Keratinocyte (primary cell): ENCODE measurements around the gene ZNF79. TPM values are rescaled to one million over a fixed set of nuclear protein-coding genes. Genes with fewer than 3 reads are reported as not detected.

ENCODE experiments used
- DNase-seq: peaks from one replicate; pipeline ENCODE4 v3.0.0-alpha.2; 2011; ENCODE audit warnings: low read depth, missing footprints, low spot score
- FAIRE-seq: peaks from 2 replicates; lab custom pipeline; 2011; peaks lifted over from hg19 to GRCh38; lab: Jason Lieb, UNC
- H2AFZ ChIP-seq: 2 replicates; pipeline ENCODE4 v1.6.0; 2012; ENCODE audit warnings: low read length, control low read depth, inconsistent platforms; ENCODE audit not compliant: control insufficient read depth
- H3K27ac ChIP-seq: 2 replicates; pipeline ENCODE4 v1.5.1; 2011; ENCODE audit warnings: low read length; ENCODE audit not compliant: control insufficient read depth, insufficient read depth
- H3K27me3 ChIP-seq: 3 replicates; pipeline ENCODE4 v1.6.0; 2011; ENCODE audit warnings: low read length; ENCODE audit not compliant: control insufficient read depth, insufficient read depth; ENCODE audit errors: extremely low read depth
- H3K36me3 ChIP-seq, 2 experiments: 2 replicates in 1 of 2; 3 replicates in 1 of 2; pipeline ENCODE4 v1.5.1; 2011; ENCODE audit warnings: low read length in 2 of 2, mild to moderate bottlenecking in 1 of 2; ENCODE audit not compliant: control insufficient read depth in 2 of 2, insufficient read depth in 2 of 2; ENCODE audit errors: extremely low read depth in 1 of 2
- H3K4me1 ChIP-seq: 3 replicates; pipeline ENCODE4 v1.5.1; 2011; ENCODE audit warnings: low read length; ENCODE audit not compliant: control insufficient read depth, insufficient read depth; ENCODE audit errors: extremely low read depth
- H3K4me2 ChIP-seq: 3 replicates; pipeline ENCODE4 v1.6.0; 2011; ENCODE audit warnings: low read depth, low read length; ENCODE audit not compliant: control insufficient read depth, insufficient read depth; ENCODE audit errors: extremely low read depth
- H3K4me3 ChIP-seq, 3 experiments: fragments of 200-600 bp in 1 of 3; sonication (generic) in 1 of 3; 2 replicates in 2 of 3; 3 replicates in 1 of 3; pipeline ENCODE4 v1.5.1; 2011 to 2016; ENCODE audit warnings: low read length in 3 of 3, mild to moderate bottlenecking in 3 of 3, control low read depth in 2 of 3, inconsistent platforms in 1 of 3, low read depth in 1 of 3, mixed read lengths in 1 of 3, mixed run types in 1 of 3, moderate library complexity in 1 of 3; ENCODE audit not compliant: control insufficient read depth in 2 of 3, insufficient read depth in 2 of 3; ENCODE audit errors: extremely low read depth in 1 of 3
- H3K79me2 ChIP-seq: 2 replicates; pipeline ENCODE4 v1.6.0; 2012; ENCODE audit warnings: low read length; ENCODE audit not compliant: control insufficient read depth, insufficient read depth
- H3K9ac ChIP-seq: 3 replicates; pipeline ENCODE4 v1.6.0; 2011; ENCODE audit warnings: low read length; ENCODE audit not compliant: control insufficient read depth, insufficient read depth; ENCODE audit errors: extremely low read depth
- H3K9me1 ChIP-seq: 3 replicates; pipeline ENCODE4 v1.6.0; 2011; ENCODE audit warnings: low read length; ENCODE audit not compliant: control insufficient read depth, insufficient read depth; ENCODE audit errors: extremely low read depth
- H3K9me3 ChIP-seq: 2 replicates; pipeline ENCODE4 v1.5.1; 2012; ENCODE audit warnings: low read depth, low read length; ENCODE audit not compliant: control insufficient read depth
- H4K20me1 ChIP-seq: 3 replicates; pipeline ENCODE4 v1.6.0; 2011; ENCODE audit warnings: low read length; ENCODE audit not compliant: control insufficient read depth, insufficient read depth; ENCODE audit errors: extremely low read depth
- CTCF ChIP-seq, 3 experiments: IDR thresholded peaks in 1 of 3; conservative IDR thresholded peaks in 1 of 3; optimal IDR thresholded peaks in 1 of 3; 2 replicates in 2 of 3; 3 replicates in 1 of 3; pipeline versions ENCODE3 to v1.5.1; 2011; ENCODE audit warnings: low read length in 3 of 3, mild to moderate bottlenecking in 3 of 3, moderate library complexity in 2 of 3, control low read depth in 1 of 3, inconsistent platforms in 1 of 3; ENCODE audit not compliant: insufficient read depth in 2 of 3; ENCODE audit errors: extremely low read depth in 1 of 3
- EZH2 ChIP-seq: IDR thresholded peaks from one replicate; pipeline ENCODE4 v1.6.1; 2012; ENCODE audit warnings: inconsistent platforms, mild to moderate bottlenecking, low read length, moderate library complexity
- dilution Hi-C: fragments of 300-500 bp; cut with MboI; formaldehyde crosslinking; loops from one replicate; pipeline ENCODE4 v1.7.0; 2020; ENCODE audit warnings: low sequenced_read_pairs; ENCODE audit not compliant: extremely low pct_ligation_motif_present
- polyA plus RNA-seq, 5 experiments: library from polyadenylated mRNA; depleted of rRNA in 3 of 5; stranded (reverse) in 3 of 5; stranded (forward) in 1 of 5; unstranded in 1 of 5; fragments of >200 nt; gene quantifications; 1 replicate in 1 of 5; 2 replicates in 3 of 5; 3 replicates in 1 of 5; pipeline versions ENCODE4 v1.2.1 to v1.2.3, GENCODE V29; 2011 to 2012; ENCODE audit warnings: missing spikeins in 2 of 5, low read depth in 1 of 5, low replicate concordance in 1 of 5

The ZNF79 gene
- polyA plus RNA-seq, 1 donor (not counting 4 experiments of a cell fraction or from before 2014, with no cell fraction given), result 4.8 TPM

- peaks cover 4% of the 10 kb centered on the region for H3K9me1 ChIP-seq
- no peaks in the 10 kb centered on the region for H3K27me3 ChIP-seq
- H3K27ac ChIP-seq, result peak overlapping the region; percentile 89
- H3K4me2 ChIP-seq, result peak overlapping the region; percentile 98
- H3K4me3 ChIP-seq, result peak overlapping the region; percentile 89 to 100 (median 98)
- H3K4me1 ChIP-seq, result peaks cover 18% of the 10 kb centered on the region
- FAIRE-seq (no peak), DNase-seq (no peak)
- H3K36me3 ChIP-seq, result peaks cover 38 to 60% of the 10 kb centered on the region in 2 experiments
- dilution Hi-C loops, result no loop called here
- H4K20me1 ChIP-seq, result peaks cover 56% of the 10 kb centered on the region
- H3K79me2 ChIP-seq, result peaks cover 35% of the 10 kb centered on the region
- H3K9ac ChIP-seq, result peak overlapping the region; percentile 94
- H3K9me3 ChIP-seq, result peaks cover 5% of the 10 kb centered on the region
- no peak for TF ChIP-seq EZH2
- no peak for TF ChIP-seq CTCF (optimal IDR thresholded peaks at IDR 0.05 in 1 of 3, IDR thresholded peaks at IDR 0.05 in 1 of 3, conservative IDR thresholded peaks at IDR 0.05 in 1 of 3; ENCODE audit: extremely low read depth in 1 of 3, insufficient read depth in 2 of 3, low read length in 3 of 3)
- H2AFZ ChIP-seq, result no peak overlapping the region
These were observed 25.3 kb downstream of the ZNF79 start for GRCh38 chr9:127449332-127449966.

- peak overlapping the region; percentile 94 for H3K9ac ChIP-seq
- H3K27ac ChIP-seq, result peak overlapping the region; percentile 89
- H3K9me1 ChIP-seq, result peaks cover 4% of the 10 kb centered on the region
- peaks cover 48% of the 10 kb centered on the region for H4K20me1 ChIP-seq
- H3K36me3 ChIP-seq, result peaks cover 32 to 57% of the 10 kb centered on the region in 2 experiments
- peak overlapping the region; percentile 98 for H3K4me2 ChIP-seq
- peak overlapping the region; percentile 89 to 100 (median 98) for H3K4me3 ChIP-seq
- no peak overlapping the region for H2AFZ ChIP-seq
- TF ChIP-seq EZH2 (no peak), CTCF (optimal IDR thresholded peaks at IDR 0.05 in 1 of 3, IDR thresholded peaks at IDR 0.05 in 1 of 3, conservative IDR thresholded peaks at IDR 0.05 in 1 of 3; ENCODE audit: extremely low read depth in 1 of 3, insufficient read depth in 2 of 3, low read length in 3 of 3) (no peak)
- peaks cover 35% of the 10 kb centered on the region for H3K79me2 ChIP-seq
- dilution Hi-C loops, result no loop called here
- FAIRE-seq (no peak), DNase-seq (peak; percentile 19)
- H3K27me3 ChIP-seq, result no peaks in the 10 kb centered on the region
- no peaks in the 10 kb centered on the region for H3K9me3 ChIP-seq
- peaks cover 18% of the 10 kb centered on the region for H3K4me1 ChIP-seq
These were observed 26.1 kb downstream of the ZNF79 start for GRCh38 chr9:127450243-127450760.
